Fibroblast of mammary gland (primary cell): ENCODE data around the gene LRP1B.
A peak's percentile ranks its signal among the peaks of the same experiment; 100 is the strongest.
"Not testable (repeated sequence)": the region's sequence is repeated elsewhere in the genome, so short reads cannot be mapped to it uniquely, and the experiment has no call there.

Experiments
- DNase-seq: peaks from one replicate; pipeline ENCODE4 v3.0.0-alpha.2; 2010; ENCODE audit warnings: low read depth
- H3K4me3 ChIP-seq: 2 replicates; pipeline ENCODE4 v1.5.1; 2011; ENCODE audit warnings: low read depth, mild to moderate bottlenecking, low read length, moderate library complexity; ENCODE audit not compliant: control insufficient read depth
- CTCF ChIP-seq: conservative IDR thresholded peaks from 2 replicates; pipeline ENCODE4 v1.5.1; 2011; ENCODE audit warnings: low read depth, low read length, inconsistent platforms; ENCODE audit not compliant: control insufficient read depth, insufficient read depth

Gene LRP1B

DNA sequence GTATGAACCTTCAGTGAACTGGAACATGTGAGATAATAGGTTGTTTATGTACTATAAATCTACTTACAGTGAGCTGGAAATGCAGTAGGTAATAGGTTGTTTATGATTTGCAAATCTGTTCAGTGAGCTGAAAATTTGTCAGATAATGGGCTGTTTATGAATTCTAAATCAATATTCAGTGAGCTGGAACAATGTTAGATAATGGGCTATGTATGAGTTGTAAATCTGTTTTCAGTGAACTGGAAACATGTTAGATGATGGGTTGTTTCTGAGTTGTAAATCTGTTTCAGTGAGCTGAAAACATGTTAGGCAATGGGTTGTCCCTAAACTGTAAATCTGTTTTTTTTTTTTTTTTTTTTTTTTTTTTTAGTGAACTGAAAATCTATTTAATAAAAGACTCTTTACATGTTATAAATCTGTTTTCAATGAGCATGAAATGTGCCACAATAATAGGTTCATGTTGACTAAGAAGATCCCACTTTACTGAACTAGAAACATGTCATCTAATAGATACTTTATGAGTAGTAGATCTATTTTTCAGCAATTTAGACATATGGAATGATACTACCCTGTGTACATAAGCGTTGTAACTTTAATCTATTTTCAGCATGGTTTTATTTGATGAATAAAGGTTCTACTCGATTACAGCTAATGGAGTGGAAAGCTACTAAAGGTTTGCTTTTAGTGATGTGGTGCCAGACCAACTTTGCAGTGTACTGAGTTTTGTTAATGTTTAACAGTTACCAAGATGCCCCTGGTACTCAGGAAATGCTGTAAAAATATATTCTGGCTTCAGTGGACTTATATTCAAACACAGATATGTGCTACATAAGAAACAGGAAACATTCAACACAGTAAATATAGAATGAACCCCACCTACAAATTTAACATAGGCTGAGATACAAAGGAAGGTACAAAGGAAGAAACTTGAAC is 1471.8 kb downstream of the LRP1B start:
- DNase-seq, result no peak
- no peak for TF ChIP-seq CTCF
- no peak overlapping the region for H3K4me3 ChIP-seq

DNA sequence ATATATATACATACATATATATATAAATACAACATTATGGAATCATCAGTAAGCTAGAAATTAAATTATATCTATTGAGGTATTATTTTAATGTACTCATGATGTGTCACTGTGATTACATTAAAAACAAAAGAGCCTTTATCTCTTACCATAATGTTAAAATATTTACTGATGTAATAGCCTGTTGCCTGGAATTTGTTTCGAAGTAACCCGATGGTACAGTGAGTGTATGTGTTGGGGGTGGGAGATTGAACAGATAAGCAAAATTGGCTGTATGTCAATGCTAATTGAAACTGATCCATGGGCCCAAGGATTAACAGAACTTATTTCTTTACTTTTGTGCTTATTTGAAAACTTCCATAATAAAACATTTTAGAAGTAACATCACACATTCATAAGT is 1473.2 kb downstream of the LRP1B start:
- no peak overlapping the region for H3K4me3 ChIP-seq
- peak; percentile 17 for DNase-seq
- TF ChIP-seq CTCF, result no peak

DNA sequence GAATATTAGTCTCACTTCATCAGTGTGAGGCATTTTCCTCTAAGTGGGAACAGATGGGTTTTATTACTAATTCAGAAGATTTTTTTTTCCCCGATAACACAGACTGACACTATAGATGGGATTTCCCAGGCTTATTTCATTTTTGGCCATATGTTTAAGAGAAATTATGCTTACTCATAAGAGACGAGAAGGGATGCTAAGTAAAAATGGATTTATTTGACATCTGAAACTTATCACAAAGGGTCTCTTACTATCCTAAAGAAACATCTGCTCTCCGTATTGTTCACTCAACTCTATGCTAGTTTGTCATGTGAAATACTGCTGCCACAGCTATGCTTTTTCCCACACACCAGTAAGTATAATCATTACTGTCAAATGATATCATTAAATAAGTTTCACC is 1476.3 kb downstream of the LRP1B start:
- H3K4me3 ChIP-seq, result no peak overlapping the region
- no peak for TF ChIP-seq CTCF
- DNase-seq, result peak; percentile 71

- no peak overlapping the region for H3K4me3 ChIP-seq
- DNase-seq, result peak; percentile 77
- no peak for TF ChIP-seq CTCF
These were observed 1480.0 kb downstream of the LRP1B start for GRCh38 chr2:140650825-140651224.

- DNase-seq, result not testable (repeated sequence)
These were observed 1480.7 kb downstream of the LRP1B start for GRCh38 chr2:140650134-140650533.

GRCh38 chr2:140648393-140648792 is 1482.4 kb downstream of the LRP1B start:
- no peak for DNase-seq
- no peak overlapping the region for H3K4me3 ChIP-seq

More at GRCh38 chr2:140650134-140650533, 1480.7 kb downstream of the LRP1B start:
- H3K4me3 ChIP-seq, result not testable (repeated sequence)

More at GRCh38 chr2:140648393-140648792, 1482.4 kb downstream of the LRP1B start:
- TF ChIP-seq CTCF, result no peak
